H1 (cell line): ENCODE results near the gene SH2D4B. TPM values are rescaled to one million over a fixed set of nuclear protein-coding genes. Genes with fewer than 3 reads are reported as not detected.

Source experiments
- ASH2L ChIP-seq: fragments of 200-600, 300-600 bp; sonication (generic); IDR thresholded peaks from one replicate; pipeline ENCODE4 v1.7.1; 2017; ENCODE audit warnings: low read length
- BACH1 ChIP-seq: IDR thresholded peaks from 2 replicates; pipeline ENCODE4 v1.6.1; 2012; ENCODE audit warnings: low read length, improper control_type of control experiment
- CHD1 ChIP-seq: IDR thresholded peaks from 2 replicates; pipeline ENCODE4 v1.6.1; 2012; ENCODE audit warnings: low read depth, low read length, improper control_type of control experiment
- CHD7 ChIP-seq: fragments of 300-600 bp; sonication (generic); IDR thresholded peaks from 2 replicates; pipeline ENCODE4 v1.7.1; 2012; ENCODE audit warnings: low read length, moderate library complexity, mild to moderate bottlenecking, inconsistent platforms; ENCODE audit not compliant: insufficient replicate concordance
- EGR1 ChIP-seq: IDR thresholded peaks from 2 replicates; pipeline ENCODE4 v1.6.1; 2011; ENCODE audit warnings: low read depth, low read length, borderline replicate concordance
- NRF1 ChIP-seq: IDR thresholded peaks from 2 replicates; pipeline ENCODE4 v1.6.1; 2011; ENCODE audit warnings: mild to moderate bottlenecking, low read depth, low read length, improper control_type of control experiment
- PHF8 ChIP-seq: fragments of 200-600 bp; sonication (generic); conservative IDR thresholded peaks from 2 replicates; pipeline ENCODE4 v1.7.1; 2012; ENCODE audit warnings: low read depth, mild to moderate bottlenecking, inconsistent platforms, low read length, moderate library complexity
- POLR2AphosphoS5 ChIP-seq: IDR thresholded peaks from 2 replicates; pipeline ENCODE4 v1.6.1; 2011; ENCODE audit warnings: low read depth, low read length
- USF2 ChIP-seq: IDR thresholded peaks from 2 replicates; pipeline ENCODE4 v1.6.1; 2011; ENCODE audit warnings: low read length, improper control_type of control experiment
- polyA plus RNA-seq, 7 experiments: library from polyadenylated mRNA; depleted of rRNA in 3 of 7; stranded (reverse) in 5 of 7; unstranded in 2 of 7; fragments of >200 nt in 5 of 7; fragments of 200-250 nt in 2 of 7; gene quantifications; 1 replicate in 5 of 7; 2 replicates in 1 of 7; 4 replicates in 1 of 7; pipeline versions ENCODE4 v1.2.1 to v1.2.3, GENCODE V29; 2011 to 2013; ENCODE audit warnings: missing spikeins in 2 of 7, mixed read lengths in 2 of 7
- total RNA-seq: library from RNA; stranded (reverse); fragmentation: NEBNext Ultra II Directional; extraction: Animal tissue kit (Norgen Biotek cat#: 25700); gene quantifications from 2 replicates; pipeline ENCODE4 v1.2.1, GENCODE V29; 2021

SH2D4B gene
- total and polyA plus RNA-seq, 2 of the 8 experiments (the other 6 are each of a cell fraction or from before 2014, with no cell fraction given), result 0.06 to 0.13 TPM

- no peak for TF ChIP-seq CHD7
- no peak for TF ChIP-seq BACH1
- TF ChIP-seq EGR1, result no peak
- TF ChIP-seq PHF8, result no peak
- no peak for TF ChIP-seq USF2
- no peak for TF ChIP-seq NRF1
- TF ChIP-seq CHD1, result no peak
- no peak for TF ChIP-seq ASH2L
- no peak for TF ChIP-seq POLR2AphosphoS5
These were observed 40.3 kb upstream of the SH2D4B start (continued) for GRCh38 chr10:80497187-80498077.
